ENCODE data around the gene SPACA5B. TPM values are rescaled to one million over a fixed set of nuclear protein-coding genes. Genes with fewer than 3 reads are reported as not detected.
"Not testable (repeated sequence)": the region's sequence is repeated elsewhere in the genome, so short reads cannot be mapped to it uniquely, and the experiment has no call there.

Gene SPACA5B
- total RNA-seq, 1 donor from 2014 or later, result not detected

- no peak overlapping the region for H3K4me3 ChIP-seq
- H3K4me3 Mint-ChIP-seq, result no peak overlapping the region
- no peak overlapping the region for H2AFZ ChIP-seq (replicated peaks)
- no peaks in the 10 kb centered on the region for H3K79me2 ChIP-seq (ENCODE audit: low read depth)
- H3K27me3 Mint-ChIP-seq (ENCODE audit: insufficient read depth, low read depth), result no peaks in the 10 kb centered on the region
- H4K20me1 ChIP-seq (ENCODE audit: low read depth), result no peaks in the 10 kb centered on the region
- no peak overlapping the region for H3K9ac ChIP-seq
- H3K36me3 ChIP-seq, result no peaks in the 10 kb centered on the region
- TF ChIP-seq EZH2phosphoT487 (IDR thresholded peaks at IDR 0.05) (no peak), CTCF (IDR thresholded peaks at IDR 0.05) (no peak)
- no peaks in the 10 kb centered on the region for H3K36me3 Mint-ChIP-seq
- H3K9me3 Mint-ChIP-seq, result peaks cover 5% of the 10 kb centered on the region
- H3K9me3 ChIP-seq (ENCODE audit: low read depth), result no peaks in the 10 kb centered on the region
- no peak overlapping the region for H3K27ac Mint-ChIP-seq
- H3K27me3 ChIP-seq, result no peaks in the 10 kb centered on the region
- no peak overlapping the region for H3K27ac ChIP-seq
- H3F3A ChIP-seq (ENCODE audit: low read depth), result no peaks in the 10 kb centered on the region
- no peaks in the 10 kb centered on the region for H3K4me1 Mint-ChIP-seq
- no peak overlapping the region for H3K4me2 ChIP-seq
- H3K4me1 ChIP-seq, result no peaks in the 10 kb centered on the region
- DNase-seq (ENCODE audit: low spot score), result no peak
These were observed 22.7 kb upstream of the SPACA5B start for GRCh38 chrX:48107717-48108116.

- H3K27ac ChIP-seq; DNase-seq (ENCODE audit: low spot score); H2AFZ ChIP-seq (replicated peaks); H3K9ac ChIP-seq; H3K36me3 ChIP-seq; H3K79me2 ChIP-seq (ENCODE audit: low read depth); H3K27me3 ChIP-seq; H3K4me2 ChIP-seq; H3K27me3 Mint-ChIP-seq (ENCODE audit: insufficient read depth, low read depth); H3F3A ChIP-seq (ENCODE audit: low read depth); H4K20me1 ChIP-seq (ENCODE audit: low read depth); H3K4me1 Mint-ChIP-seq; H3K4me3 ChIP-seq; H3K9me3 ChIP-seq (ENCODE audit: low read depth); H3K36me3 Mint-ChIP-seq; H3K4me3 Mint-ChIP-seq; H3K4me1 ChIP-seq; H3K27ac Mint-ChIP-seq: not testable (repeated sequence)
- H3K9me3 Mint-ChIP-seq, result peaks cover 11% of the 10 kb centered on the region
These were observed 5.1 kb upstream of the SPACA5B start for GRCh38 chrX:48125286-48125685.

GRCh38 chrX:48132308-48132844, 1.9 kb downstream of the SPACA5B start:
- not testable (repeated sequence) for H3K9me3 Mint-ChIP-seq

GRCh38 chrX:48139076-48139475, 8.7 kb downstream of the SPACA5B start:
- H3K9me3 Mint-ChIP-seq; H3K36me3 Mint-ChIP-seq; H3K9ac ChIP-seq; H3K9me3 ChIP-seq (ENCODE audit: low read depth); H3K27ac ChIP-seq; H3K27ac Mint-ChIP-seq; H3F3A ChIP-seq (ENCODE audit: low read depth); H3K4me3 Mint-ChIP-seq; H3K4me2 ChIP-seq; DNase-seq (ENCODE audit: low spot score); H2AFZ ChIP-seq (replicated peaks); H3K4me1 Mint-ChIP-seq; H3K79me2 ChIP-seq (ENCODE audit: low read depth); H3K27me3 ChIP-seq; H3K27me3 Mint-ChIP-seq (ENCODE audit: insufficient read depth, low read depth); H3K4me3 ChIP-seq; H4K20me1 ChIP-seq (ENCODE audit: low read depth); H3K36me3 ChIP-seq; H3K4me1 ChIP-seq: not testable (repeated sequence)

More at GRCh38 chrX:48132308-48132844, 1.9 kb downstream of the SPACA5B start:
- not testable (repeated sequence) for H3K4me3 Mint-ChIP-seq; H3K27me3 Mint-ChIP-seq (ENCODE audit: insufficient read depth, low read depth); H3K36me3 Mint-ChIP-seq; H3K36me3 ChIP-seq; H3K4me1 Mint-ChIP-seq; H3K9ac ChIP-seq; H2AFZ ChIP-seq (replicated peaks); H3K27ac Mint-ChIP-seq; H3K27ac ChIP-seq; H3K4me2 ChIP-seq; DNase-seq (ENCODE audit: low spot score); H3K9me3 ChIP-seq (ENCODE audit: low read depth); H4K20me1 ChIP-seq (ENCODE audit: low read depth); H3K79me2 ChIP-seq (ENCODE audit: low read depth); H3K27me3 ChIP-seq; H3K4me1 ChIP-seq; H3F3A ChIP-seq (ENCODE audit: low read depth); H3K4me3 ChIP-seq

- H3K4me1 ChIP-seq; H3K27me3 ChIP-seq; H3K27ac Mint-ChIP-seq; DNase-seq (ENCODE audit: low spot score); H3K9ac ChIP-seq; H3K9me3 Mint-ChIP-seq; H3K4me3 Mint-ChIP-seq; H2AFZ ChIP-seq (replicated peaks); H3K4me3 ChIP-seq; H3K36me3 ChIP-seq; H3K79me2 ChIP-seq (ENCODE audit: low read depth); H3F3A ChIP-seq (ENCODE audit: low read depth); H4K20me1 ChIP-seq (ENCODE audit: low read depth); H3K27ac ChIP-seq; H3K4me2 ChIP-seq; H3K27me3 Mint-ChIP-seq (ENCODE audit: insufficient read depth, low read depth); H3K36me3 Mint-ChIP-seq; H3K4me1 Mint-ChIP-seq; H3K9me3 ChIP-seq (ENCODE audit: low read depth): not testable (repeated sequence)
These were observed 11.5 kb downstream of the SPACA5B start for GRCh38 chrX:48141810-48142508.

- not testable (repeated sequence) for H3K27me3 ChIP-seq; H3K4me3 Mint-ChIP-seq; H3K9me3 ChIP-seq (ENCODE audit: low read depth); H3K36me3 ChIP-seq; H3K27ac Mint-ChIP-seq; H3K9ac ChIP-seq; H3K27ac ChIP-seq; H2AFZ ChIP-seq (replicated peaks); H3K4me3 ChIP-seq; H3K27me3 Mint-ChIP-seq (ENCODE audit: insufficient read depth, low read depth); H3K4me2 ChIP-seq; H4K20me1 ChIP-seq (ENCODE audit: low read depth); H3K4me1 Mint-ChIP-seq; H3K79me2 ChIP-seq (ENCODE audit: low read depth); DNase-seq (ENCODE audit: low spot score); H3K9me3 Mint-ChIP-seq; H3K4me1 ChIP-seq; H3K36me3 Mint-ChIP-seq; H3F3A ChIP-seq (ENCODE audit: low read depth)
These were observed 12.3 kb downstream of the SPACA5B start for GRCh38 chrX:48142697-48143096.

Data from neural progenitor cell (in vitro differentiated cells).